Aortic smooth muscle cell (primary cell): ENCODE measurements around the gene SULT2B1. TPM values are rescaled to one million over a fixed set of nuclear protein-coding genes. Genes with fewer than 3 reads are reported as not detected.

Experiments
- total RNA-seq: library from RNA; depleted of rRNA; stranded (reverse); fragments of >200 nt; gene quantifications from 2 replicates; pipeline ENCODE4 v1.2.3, GENCODE V29; 2014

The SULT2B1 gene
- total RNA-seq, result not detected in 2 replicates

GRCh38 chr19:48551437-48552302 lies at the start of gene SULT2B1:
Gene SULT2B1, plus strand, starts transcription at chr19:48552172. Its CDS starts 81 bp downstream, at chr19:48552253.

GRCh38 chr19:48511800-48512503 lies 40.0 kb upstream of the SULT2B1 start, which contains the start of gene LMTK3:
Gene LMTK3, minus strand, starts transcription at chr19:48511835. Its CDS starts 259 bp downstream, at chr19:48511576.

GRCh38 chr19:48606463-48607358 lies 54.7 kb downstream of the SULT2B1 start, which contains the start of gene SPACA4:
Gene SPACA4, plus strand, starts transcription at chr19:48606742. Its CDS starts 237 bp downstream, at chr19:48606979.

GRCh38 chr19:48614436-48615230 lies 62.7 kb downstream of the SULT2B1 start, which contains the start of gene FAM83E:
Gene FAM83E, minus strand, starts transcription at chr19:48615076. Its CDS starts 1,704 bp downstream, at chr19:48613372.

DNA sequence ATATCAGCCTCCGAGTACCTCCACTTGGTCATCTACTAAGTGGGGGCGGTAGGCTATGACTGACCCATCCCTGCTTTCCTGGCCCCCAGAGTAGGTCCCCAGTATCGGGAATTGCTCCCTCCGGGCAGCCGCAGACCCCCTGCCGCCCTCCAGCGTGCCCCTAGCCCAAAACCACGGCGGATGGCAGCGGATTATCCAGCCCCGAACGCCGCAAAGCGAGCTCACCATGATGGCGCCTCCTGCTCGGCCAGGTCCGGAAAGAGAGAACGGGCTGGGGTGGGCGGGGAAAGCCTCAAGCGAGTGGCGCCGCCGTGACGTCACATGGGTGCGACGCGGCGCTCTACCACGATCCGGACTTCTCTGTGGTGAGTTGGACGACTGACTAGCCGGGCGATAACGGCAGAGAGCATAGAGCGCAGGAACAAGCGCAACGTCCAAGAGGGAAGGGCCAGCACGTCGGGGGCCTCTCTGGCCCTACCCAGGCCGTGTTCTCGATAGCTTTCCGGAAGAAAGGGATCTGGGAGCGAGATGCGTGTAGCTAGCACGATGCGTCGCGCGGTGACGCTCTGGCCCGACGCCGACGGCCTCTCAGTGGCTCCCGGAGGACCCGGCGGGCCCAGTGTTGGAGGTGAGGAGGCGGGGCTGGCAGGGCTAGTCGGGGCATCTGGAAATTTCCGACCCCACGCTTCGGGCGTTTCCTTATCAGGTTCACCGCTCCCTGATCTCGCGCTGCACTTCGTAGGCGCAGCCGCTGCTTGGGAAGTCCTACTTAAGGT lies 67.1 kb downstream of the SULT2B1 start, which contains the start of the genes RPL18 and SPHK2:
TSS of gene RPL18 (minus strand) at position 263 of the 776 bp plus-strand sequence. CDS start at position 228, 35 bp downstream.
TSS of gene SPHK2 (plus strand) at position 591 of the 776 bp plus-strand sequence. CDS start 1,009 bp downstream, outside the sequence.

GRCh38 chr19:48636859-48637448 lies 85.0 kb downstream of the SULT2B1 start, which contains the start of gene DBP:
Gene DBP, minus strand, starts transcription at chr19:48637379. Its CDS starts 385 bp downstream, at chr19:48636994.

DNA sequence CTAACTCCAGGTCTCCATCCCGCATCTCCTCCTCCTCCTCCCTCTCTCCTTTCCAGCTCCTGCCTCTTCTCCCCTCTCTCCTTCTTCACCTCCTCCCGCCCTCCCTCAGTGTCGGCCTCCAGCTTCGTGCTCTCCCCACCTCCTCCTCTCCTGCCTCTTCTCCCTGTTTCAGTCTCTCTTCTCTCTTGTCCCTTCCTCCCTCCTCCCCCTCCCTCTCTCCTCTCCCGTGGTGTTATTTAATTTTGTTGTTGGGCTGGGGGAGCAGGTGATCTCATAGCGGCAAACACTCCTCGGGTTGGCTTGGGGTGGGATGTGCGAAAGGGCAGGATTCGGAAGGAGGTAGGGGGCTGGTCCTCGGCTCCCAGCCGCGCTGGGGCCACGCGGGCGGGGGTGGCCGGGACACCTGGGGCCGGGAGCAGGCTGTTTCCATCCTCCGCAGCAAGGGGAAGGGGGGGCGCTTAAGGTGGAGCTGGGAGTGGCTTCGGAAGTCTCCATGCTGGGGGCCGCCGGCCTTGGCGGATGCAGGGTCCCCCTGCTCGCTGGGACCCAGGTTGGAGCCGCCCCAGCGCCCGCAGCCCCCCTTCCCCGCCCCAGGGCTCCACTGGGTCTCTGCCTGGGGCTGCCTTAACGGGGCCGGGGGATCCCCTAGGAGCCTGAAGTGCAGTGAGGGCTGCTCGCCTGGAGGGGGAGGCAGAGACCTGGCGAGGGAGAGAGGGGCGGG lies 94.2 kb downstream of the SULT2B1 start, which contains the start of gene CA11:
TSS of gene CA11 (minus strand) at position 187 of the 721 bp plus-strand sequence. CDS start 555 bp downstream, outside the sequence.

Other genes starting within 250 kb of the SULT2B1 start
- 427 and 575 TPM in 2 replicates for gene EMP3, start 226.6 kb upstream of the SULT2B1 start, total RNA-seq
- gene TMEM143, start 188.2 kb upstream of the SULT2B1 start, total RNA-seq, result 3.4 and 4.2 TPM in 2 replicates
- gene SYNGR4, start 187.8 kb upstream of the SULT2B1 start, total RNA-seq, result not detected in 2 replicates
- 46.0 and 66.4 TPM in 2 replicates for gene KDELR1, start 160.6 kb upstream of the SULT2B1 start, total RNA-seq
- gene GRIN2D, start 158.5 kb upstream of the SULT2B1 start, total RNA-seq, result under 0.01 and 0.12 TPM in 2 replicates
- 17.2 and 19.7 TPM in 2 replicates for gene GRWD1, start 106.2 kb upstream of the SULT2B1 start, total RNA-seq
- gene KCNJ14, start 96.6 kb upstream of the SULT2B1 start, total RNA-seq, result 0.25 and 0.26 TPM in 2 replicates
- gene CYTH2, start 82.8 kb upstream of the SULT2B1 start, total RNA-seq, result 33.4 and 42.8 TPM in 2 replicates
- under 0.01 TPM in 1 of 2 replicates, not detected in the other for gene LMTK3, start 40.3 kb upstream of the SULT2B1 start, total RNA-seq
- not detected in 2 replicates for gene SPACA4, start 54.6 kb downstream of the SULT2B1 start, total RNA-seq
- 0.25 and 1.3 TPM in 2 replicates for gene FAM83E, start 62.9 kb downstream of the SULT2B1 start, total RNA-seq
- 1,560 and 1,803 TPM in 2 replicates for gene RPL18, start 67.0 kb downstream of the SULT2B1 start, total RNA-seq
- gene SPHK2, start 67.3 kb downstream of the SULT2B1 start, total RNA-seq, result 6.6 and 7.6 TPM in 2 replicates
- gene DBP, start 85.2 kb downstream of the SULT2B1 start, total RNA-seq, result 6.7 and 10.6 TPM in 2 replicates
- gene CA11, start 94.0 kb downstream of the SULT2B1 start, total RNA-seq, result 0.93 and 1.1 TPM in 2 replicates
- gene NTN5, start 120.8 kb downstream of the SULT2B1 start, total RNA-seq, result under 0.01 and 0.06 TPM in 2 replicates
- not detected in 2 replicates for gene FUT2, start 143.8 kb downstream of the SULT2B1 start, total RNA-seq
- gene MAMSTR, start 167.6 kb downstream of the SULT2B1 start, total RNA-seq, result 0.50 and 0.53 TPM in 2 replicates
- 1.1 and 2.1 TPM in 2 replicates for gene RASIP1, start 188.4 kb downstream of the SULT2B1 start, total RNA-seq
- gene IZUMO1, start 194.7 kb downstream of the SULT2B1 start, total RNA-seq, result not detected in 2 replicates
- 0.25 and 0.26 TPM in 2 replicates for gene FUT1, start 200.5 kb downstream of the SULT2B1 start, total RNA-seq
- not detected in 2 replicates for gene FGF21, start 203.4 kb downstream of the SULT2B1 start, total RNA-seq